AG04449 (cell line): ENCODE results near the gene SACM1L.

Experiments used
- CTCF ChIA-PET: fragments of 350-600 bp; formaldehyde crosslinking; extraction: SDS; loops from one replicate; lab custom pipeline; 2021; ENCODE audit warnings: antibody characterized with exemption; lab: Yijun Ruan, JAX
- POLR2A ChIA-PET: fragments of 400-600, 350-600 bp; formaldehyde crosslinking; extraction: SDS; loops from one replicate; lab custom pipeline; 2020; ENCODE audit warnings: antibody characterized with exemption, inconsistent platforms; lab: Yijun Ruan, JAX
- DNase-seq: peaks from one replicate; pipeline ENCODE4 v3.0.0-alpha.2; 2010; ENCODE audit warnings: low read depth, low spot score
- H3K4me3 ChIP-seq: 2 replicates; pipeline ENCODE4 v1.5.1; 2011; ENCODE audit warnings: low read depth, mild to moderate bottlenecking, control low read depth, low read length
- TF ChIP-seq, protein P1 (sequence below): IDR thresholded peaks from one replicate; pipeline ENCODE4 v1.5.1; 2011; ENCODE audit warnings: mild to moderate bottlenecking, moderate library complexity, low read length, control low read depth, inconsistent platforms; ENCODE audit not compliant: insufficient read depth; ENCODE audit errors: missing control alignments

Gene SACM1L

DNA sequence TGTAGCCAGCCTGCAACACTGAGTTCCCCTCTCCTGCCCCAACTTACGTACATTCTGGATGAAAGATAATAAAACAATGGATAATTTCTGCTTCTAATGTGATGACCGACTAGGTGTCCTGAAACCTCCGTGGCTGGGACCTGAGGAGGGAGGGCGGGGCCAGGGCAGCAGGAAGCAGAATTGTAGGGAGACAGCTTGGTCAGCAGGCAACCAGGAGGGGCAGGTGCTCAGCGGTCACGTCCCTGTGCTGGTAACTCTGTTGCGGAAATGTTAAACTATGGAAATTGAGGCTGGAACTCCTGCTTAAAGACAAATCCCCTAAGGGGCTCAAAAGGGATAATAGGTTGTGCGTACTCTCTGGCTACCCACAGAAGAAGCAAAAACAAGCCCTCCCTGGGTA is 76.8 kb downstream of the SACM1L start:
- TF ChIP-seq, protein P1, sequence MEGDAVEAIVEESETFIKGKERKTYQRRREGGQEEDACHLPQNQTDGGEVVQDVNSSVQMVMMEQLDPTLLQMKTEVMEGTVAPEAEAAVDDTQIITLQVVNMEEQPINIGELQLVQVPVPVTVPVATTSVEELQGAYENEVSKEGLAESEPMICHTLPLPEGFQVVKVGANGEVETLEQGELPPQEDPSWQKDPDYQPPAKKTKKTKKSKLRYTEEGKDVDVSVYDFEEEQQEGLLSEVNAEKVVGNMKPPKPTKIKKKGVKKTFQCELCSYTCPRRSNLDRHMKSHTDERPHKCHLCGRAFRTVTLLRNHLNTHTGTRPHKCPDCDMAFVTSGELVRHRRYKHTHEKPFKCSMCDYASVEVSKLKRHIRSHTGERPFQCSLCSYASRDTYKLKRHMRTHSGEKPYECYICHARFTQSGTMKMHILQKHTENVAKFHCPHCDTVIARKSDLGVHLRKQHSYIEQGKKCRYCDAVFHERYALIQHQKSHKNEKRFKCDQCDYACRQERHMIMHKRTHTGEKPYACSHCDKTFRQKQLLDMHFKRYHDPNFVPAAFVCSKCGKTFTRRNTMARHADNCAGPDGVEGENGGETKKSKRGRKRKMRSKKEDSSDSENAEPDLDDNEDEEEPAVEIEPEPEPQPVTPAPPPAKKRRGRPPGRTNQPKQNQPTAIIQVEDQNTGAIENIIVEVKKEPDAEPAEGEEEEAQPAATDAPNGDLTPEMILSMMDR = no peak
- CTCF ChIA-PET = interaction anchor here (0.8 to 1.5 kb wide), 3 partner anchors 67 to 313 kb away, joined by 3 to 5 read pairs (median 3); no protein-coding TSS in a partner anchor
- no peak overlapping the region for H3K4me3 ChIP-seq
- POLR2A ChIA-PET = no interaction called here
- no peak for DNase-seq

DNA sequence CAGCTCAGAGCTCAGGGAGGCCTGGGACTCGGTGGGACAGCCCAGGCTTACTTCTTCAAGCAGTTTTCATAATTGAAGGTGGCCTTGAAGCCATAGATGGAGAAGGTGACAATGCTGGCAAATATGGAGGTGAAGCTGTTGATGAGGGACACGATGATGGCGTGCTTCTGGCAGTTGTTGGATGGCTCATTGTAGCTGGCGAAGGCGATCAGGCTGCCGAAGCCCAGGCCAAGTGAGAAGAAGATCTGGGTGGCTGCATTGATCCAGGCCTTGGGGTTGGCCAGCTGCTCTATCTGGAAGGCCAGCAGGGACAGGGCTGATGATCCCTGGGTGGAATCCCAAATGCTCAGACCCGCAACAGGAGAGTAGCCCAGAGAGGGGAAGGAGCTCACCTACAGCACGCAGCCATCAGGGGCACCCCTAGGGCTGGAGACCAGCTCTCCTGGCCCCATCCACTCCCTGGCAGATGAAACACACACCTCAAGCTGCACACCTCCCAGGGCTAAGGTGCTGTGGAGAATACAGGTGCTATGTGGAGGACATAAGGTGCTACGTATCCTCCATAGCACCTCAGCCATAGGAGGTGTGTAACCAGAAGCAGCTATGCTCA is 82.1 kb downstream of the SACM1L start:
- no peak for DNase-seq
- CTCF ChIA-PET = interaction anchor here (0.8 to 1.2 kb wide), 2 partner anchors 13 to 158 kb away, joined by 3 to 4 read pairs; no protein-coding TSS in a partner anchor
- H3K4me3 ChIP-seq = no peak overlapping the region
- POLR2A ChIA-PET = interaction anchor here (0.6 to 0.7 kb wide), 2 partner anchors 253 to 517 kb away, joined by 3 to 4 read pairs; no protein-coding TSS in a partner anchor
- TF ChIP-seq, protein P1 = no peak

GRCh38 chr3:45771831-45772230 is 82.6 kb downstream of the SACM1L start:
- ChIA-PET POLR2A (no interaction called here), CTCF (interaction anchor here (0.8 to 1.2 kb wide), 2 partner anchors 14 to 157 kb away, joined by 3 to 4 read pairs; no protein-coding TSS in a partner anchor)
- DNase-seq = no peak
- no peak overlapping the region for H3K4me3 ChIP-seq
- TF ChIP-seq, protein P1 = no peak

- DNase-seq = no peak
- POLR2A ChIA-PET = no interaction called here
- TF ChIP-seq, protein P1 = no peak
- no peak overlapping the region for H3K4me3 ChIP-seq
- CTCF ChIA-PET = interaction anchor here (1.1 kb wide), 1 partner anchor 11 kb away, joined by 7 read pairs; no protein-coding TSS in a partner anchor
Observed at GRCh38 chr3:45772341-45773035, 83.3 kb downstream of the SACM1L start.

DNA sequence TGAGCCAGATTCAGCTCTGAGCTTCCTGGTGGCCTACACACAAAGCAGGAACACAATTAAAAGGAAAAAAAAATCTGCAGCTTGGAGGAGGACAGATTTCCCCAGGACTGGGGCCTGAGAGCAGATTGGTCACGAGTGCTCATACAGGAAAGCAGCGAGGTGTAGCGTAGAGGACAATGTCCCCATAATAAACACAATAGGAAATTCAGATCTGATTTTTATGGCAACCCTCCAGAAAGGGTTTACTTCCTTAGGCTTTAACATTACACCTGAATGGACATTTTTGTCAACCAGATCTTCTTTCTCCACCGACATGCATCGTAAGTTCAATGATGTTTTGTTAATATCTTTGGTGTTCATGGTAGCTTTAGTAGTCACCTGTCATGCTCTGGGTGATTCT is 83.9 kb downstream of the SACM1L start:
- no peak for DNase-seq
- ChIA-PET CTCF (interaction anchor here (0.9 to 1.1 kb wide), 2 partner anchors 11 to 155 kb away, joined by 3 to 7 read pairs; no protein-coding TSS in a partner anchor), POLR2A (no interaction called here)
- TF ChIP-seq, protein P1 = no peak
- H3K4me3 ChIP-seq = no peak overlapping the region
